GM21360 (cell line): ENCODE measurements around the gene METAP1.
"Not testable (repeated sequence)": the region's sequence is repeated elsewhere in the genome, so short reads cannot be mapped to it uniquely, and the experiment has no call there.

ENCODE experiments used
- ATAC-seq: cut with Tn5 transposase; IDR thresholded peaks from one replicate; pipeline ENCODE4 v1.9.1; 2021; ENCODE audit warnings: mild to moderate bottlenecking, moderate library complexity; ENCODE audit not compliant: unreplicated experiment

The METAP1 gene

GRCh38 chr4:99054428-99054994 is 59.0 kb downstream of the METAP1 start:
- no peak for ATAC-seq

GRCh38 chr4:99058228-99058627 is 62.7 kb downstream of the METAP1 start:
- ATAC-seq, result no peak

GRCh38 chr4:99059550-99059949 is 64.0 kb downstream of the METAP1 start:
- no peak for ATAC-seq

- ATAC-seq, result no peak
Observed at GRCh38 chr4:99061048-99061700, 65.7 kb downstream of the METAP1 start.

- ATAC-seq, result peak; percentile 46
Observed at GRCh38 chr4:99062120-99062519, 66.6 kb downstream of the METAP1 start.

GRCh38 chr4:99065521-99065920 is 70.0 kb downstream of the METAP1 start:
- not testable (repeated sequence) for ATAC-seq

GRCh38 chr4:99067617-99068016 is 72.1 kb downstream of the METAP1 start:
- ATAC-seq, result no peak

GRCh38 chr4:99071159-99071558 is 75.6 kb downstream of the METAP1 start:
- no peak for ATAC-seq

- no peak for ATAC-seq
Observed at GRCh38 chr4:99074816-99075215, 79.3 kb downstream of the METAP1 start.

GRCh38 chr4:99076292-99076976 is 80.9 kb downstream of the METAP1 start:
- no peak for ATAC-seq

GRCh38 chr4:99077177-99077576 is 81.7 kb downstream of the METAP1 start:
- ATAC-seq, result no peak

- ATAC-seq, result no peak
Observed at GRCh38 chr4:99078336-99078735, 82.8 kb downstream of the METAP1 start.

- ATAC-seq, result no peak
Observed at GRCh38 chr4:99078931-99079624, 83.6 kb downstream of the METAP1 start.

GRCh38 chr4:99079625-99080295 is 84.2 kb downstream of the METAP1 start:
- no peak for ATAC-seq

- ATAC-seq, result not testable (repeated sequence)
Observed at GRCh38 chr4:99080869-99081268, 85.3 kb downstream of the METAP1 start.

GRCh38 chr4:99082192-99082591 is 86.7 kb downstream of the METAP1 start:
- ATAC-seq, result no peak

GRCh38 chr4:99084595-99084994 is 89.1 kb downstream of the METAP1 start:
- ATAC-seq, result no peak

- ATAC-seq, result peak; percentile 24
Observed at GRCh38 chr4:99088023-99088449, 92.5 kb downstream of the METAP1 start.

GRCh38 chr4:99088481-99089365 is 93.2 kb downstream of the METAP1 start, which contains the start of gene ADH5:
Gene ADH5, minus strand, starts transcription at chr4:99088788. Its CDS starts 88 bp downstream, at chr4:99088700.
- ATAC-seq, result peak; percentile 89
